Activated CD4-positive, alpha-beta T cell treated with anti-CD3 and anti-CD28 coated beads, Interleukin-2, amount 50 U/mL, for 1 hour (primary cell): ENCODE measurements around the gene IGFN1.
A peak's percentile ranks its signal among the peaks of the same experiment; 100 is the strongest.
"Not testable (repeated sequence)": the region's sequence is repeated elsewhere in the genome, so short reads cannot be mapped to it uniquely, and the experiment has no call there.

ENCODE experiments used
- DNase-seq: peaks from one replicate; pipeline ENCODE4 v3.0.0-alpha.2; 2020

IGFN1 gene

GRCh38 chr1:201251851-201252430 is 61.3 kb downstream of the IGFN1 start:
- no peak for DNase-seq

DNA sequence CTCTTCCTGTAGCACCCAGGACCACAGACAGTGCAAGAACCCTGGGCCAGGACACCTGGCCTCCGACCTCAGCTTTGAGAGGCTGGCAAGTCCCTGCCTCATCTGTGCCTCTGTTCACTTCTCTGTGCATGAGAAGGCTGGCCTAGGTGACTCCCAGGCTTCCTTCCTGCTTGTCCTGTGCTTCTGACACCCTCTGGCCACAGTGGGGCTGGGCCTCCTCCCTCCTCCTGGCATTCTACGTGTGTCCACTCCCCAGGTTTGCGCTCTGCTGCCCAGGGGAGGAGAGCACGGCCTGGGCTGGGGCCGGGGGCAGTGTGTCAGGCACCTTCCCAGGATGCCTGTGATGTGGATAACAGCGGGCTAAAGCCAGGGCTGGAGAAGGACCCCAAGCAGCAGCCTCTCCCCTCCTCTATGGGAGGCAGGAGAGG is 62.3 kb downstream of the IGFN1 start:
- no peak for DNase-seq

- no peak for DNase-seq
These were observed 62.8 kb downstream of the IGFN1 start for GRCh38 chr1:201253411-201253810.

DNA sequence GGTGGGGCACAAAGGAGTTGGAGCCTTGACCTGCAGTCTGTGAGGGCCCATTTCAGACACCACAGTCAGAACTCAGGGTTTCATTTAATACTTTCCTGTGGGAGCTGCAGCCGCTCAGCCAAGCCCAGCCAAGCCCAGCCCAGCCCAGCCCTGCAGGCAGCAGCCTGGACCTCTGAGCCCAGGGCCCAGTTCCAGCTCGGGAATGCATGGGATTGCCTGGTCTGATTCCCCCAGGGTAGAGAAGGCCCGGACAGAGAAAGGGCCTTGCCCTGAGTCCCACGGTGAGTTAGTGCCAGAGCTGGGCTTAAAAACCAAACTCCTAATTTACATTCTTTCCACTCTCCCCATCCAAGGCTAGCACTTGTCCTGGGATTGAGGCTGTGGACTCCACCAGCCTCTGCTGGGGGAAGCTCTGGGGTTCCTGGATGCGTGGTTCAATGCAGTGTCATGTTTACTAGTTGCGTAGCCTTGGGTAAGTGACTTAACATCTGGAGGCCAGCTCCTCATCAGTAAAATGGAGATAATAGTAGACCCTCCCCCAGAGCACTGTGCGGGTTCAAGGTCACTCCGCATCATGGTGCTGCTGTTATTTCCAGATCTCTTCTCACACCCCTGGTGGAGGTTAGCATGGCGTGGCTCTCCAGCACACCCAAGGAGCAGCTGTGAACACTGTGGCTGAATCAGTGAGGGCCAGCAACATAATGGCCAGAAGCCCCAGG is 63.4 kb downstream of the IGFN1 start:
- no peak for DNase-seq

DNA sequence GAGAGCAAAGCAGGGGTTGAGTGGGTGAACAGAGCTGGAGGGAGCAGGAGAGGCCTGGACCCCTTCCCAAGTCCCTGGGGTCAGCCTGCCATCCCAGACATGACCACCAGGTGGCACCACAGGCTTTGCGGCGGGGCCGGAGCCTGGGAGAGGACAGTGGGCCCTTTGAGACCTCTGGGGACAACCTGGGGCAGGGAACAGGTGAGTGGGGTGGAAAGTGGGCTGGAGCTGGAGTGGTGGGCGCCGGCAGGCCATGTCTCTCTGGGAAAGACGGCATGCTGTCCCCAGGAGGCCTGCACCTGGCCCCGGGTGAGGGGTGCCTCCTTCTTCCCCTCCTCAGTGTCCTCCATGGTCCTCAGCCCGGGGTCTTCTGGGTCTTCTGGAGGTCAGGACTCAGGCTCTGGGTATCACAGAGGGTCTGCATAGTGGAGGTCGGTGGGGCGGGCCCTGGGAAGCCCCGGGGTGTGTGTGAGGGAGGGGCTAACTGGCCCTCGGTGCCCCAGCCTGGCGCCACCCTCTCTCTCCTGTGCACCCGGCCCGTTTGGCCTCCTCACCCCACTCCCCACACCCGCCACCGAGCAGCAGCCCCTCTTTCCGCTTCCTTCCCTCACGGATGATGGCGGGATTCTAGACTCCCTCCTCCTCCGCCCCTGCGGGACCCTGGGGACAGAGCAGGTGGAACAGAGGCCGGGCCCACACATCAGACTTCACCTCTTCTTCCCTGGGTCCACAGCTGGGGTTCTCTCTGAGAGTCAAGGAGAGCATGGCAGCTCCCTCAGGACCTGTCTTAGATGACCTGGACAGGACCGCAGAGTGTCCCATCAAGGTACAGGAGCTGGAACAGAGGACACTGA is 64.2 kb downstream of the IGFN1 start:
- DNase-seq = peak; percentile 59

- DNase-seq = no peak
These were observed 65.1 kb downstream of the IGFN1 start for GRCh38 chr1:201255479-201256362.

- not testable (repeated sequence) for DNase-seq
These were observed 67.5 kb downstream of the IGFN1 start for GRCh38 chr1:201258132-201258531.

DNA sequence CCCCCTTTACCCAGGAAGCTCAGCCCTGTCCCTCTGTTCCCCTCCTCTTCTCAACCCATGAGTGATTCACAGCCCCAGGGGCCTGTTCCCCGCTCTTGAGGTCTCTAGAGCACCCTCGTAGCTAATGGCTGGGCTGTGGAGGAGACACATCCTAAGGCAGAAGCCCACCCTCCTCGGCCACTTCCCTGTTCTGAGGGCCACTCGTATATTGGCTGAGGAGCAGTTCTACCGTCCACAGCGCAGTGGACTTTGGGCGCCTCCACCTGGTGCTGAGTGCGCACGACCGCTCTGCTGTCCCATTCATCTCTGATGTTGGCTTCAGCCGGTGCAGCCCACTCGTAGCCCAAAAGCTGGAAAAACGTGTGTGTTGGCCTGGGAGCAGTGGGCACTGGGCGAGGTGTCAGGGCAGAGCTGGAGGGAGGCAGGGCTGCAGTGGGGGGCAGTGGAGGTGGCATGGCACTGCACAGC is 68.2 kb downstream of the IGFN1 start:
- no peak for DNase-seq

GRCh38 chr1:201259476-201260235 is 69.0 kb downstream of the IGFN1 start:
- no peak for DNase-seq

DNA sequence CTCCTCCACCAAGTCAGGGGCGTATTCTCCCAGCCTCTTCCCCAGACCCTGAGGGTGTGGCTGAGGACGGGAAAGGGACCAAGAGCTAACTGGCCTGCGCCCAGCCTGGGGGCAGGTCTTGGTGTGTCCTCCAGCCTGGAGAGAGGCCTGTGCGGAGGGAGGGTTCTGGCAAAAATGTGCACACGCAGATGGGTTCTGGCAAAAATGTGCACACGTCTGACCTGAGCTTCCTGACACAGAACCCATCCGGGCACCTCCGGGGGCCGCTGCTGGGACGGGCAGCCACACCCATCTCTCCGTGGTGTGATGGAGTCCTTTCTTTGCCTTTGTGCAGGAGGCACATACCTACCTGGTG is 69.6 kb downstream of the IGFN1 start:
- DNase-seq = no peak

DNA sequence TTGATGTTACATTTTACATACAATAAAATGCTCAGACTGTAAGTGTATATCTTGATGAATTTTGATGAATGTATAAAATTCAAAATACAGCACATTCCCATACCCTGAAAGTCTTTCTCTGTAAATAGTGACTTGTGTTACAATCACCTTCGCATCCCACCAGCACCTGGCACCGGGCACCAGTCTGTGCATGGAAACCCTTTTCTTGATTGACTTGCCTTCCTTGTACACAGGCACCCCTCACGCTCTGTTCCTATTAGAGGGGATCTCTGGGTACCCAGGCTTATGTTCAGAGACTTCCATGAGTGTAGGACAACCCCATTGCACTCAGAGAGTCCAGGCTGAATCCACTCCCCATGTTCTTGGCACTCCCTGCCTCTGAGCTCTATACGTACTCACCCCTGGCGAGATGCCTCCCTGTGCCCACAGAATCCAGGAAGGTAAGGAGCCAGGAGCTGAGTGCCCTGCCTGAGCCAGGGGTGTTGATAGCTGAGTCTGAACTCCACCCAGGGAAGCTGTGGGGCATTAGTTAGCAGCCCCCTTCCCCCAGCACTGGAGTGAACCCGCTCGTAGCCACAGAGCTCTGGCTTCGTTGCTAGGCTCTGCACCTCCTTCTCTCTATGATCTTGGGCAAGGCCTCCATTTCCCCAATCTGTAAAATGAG is 70.2 kb downstream of the IGFN1 start:
- DNase-seq = no peak

DNA sequence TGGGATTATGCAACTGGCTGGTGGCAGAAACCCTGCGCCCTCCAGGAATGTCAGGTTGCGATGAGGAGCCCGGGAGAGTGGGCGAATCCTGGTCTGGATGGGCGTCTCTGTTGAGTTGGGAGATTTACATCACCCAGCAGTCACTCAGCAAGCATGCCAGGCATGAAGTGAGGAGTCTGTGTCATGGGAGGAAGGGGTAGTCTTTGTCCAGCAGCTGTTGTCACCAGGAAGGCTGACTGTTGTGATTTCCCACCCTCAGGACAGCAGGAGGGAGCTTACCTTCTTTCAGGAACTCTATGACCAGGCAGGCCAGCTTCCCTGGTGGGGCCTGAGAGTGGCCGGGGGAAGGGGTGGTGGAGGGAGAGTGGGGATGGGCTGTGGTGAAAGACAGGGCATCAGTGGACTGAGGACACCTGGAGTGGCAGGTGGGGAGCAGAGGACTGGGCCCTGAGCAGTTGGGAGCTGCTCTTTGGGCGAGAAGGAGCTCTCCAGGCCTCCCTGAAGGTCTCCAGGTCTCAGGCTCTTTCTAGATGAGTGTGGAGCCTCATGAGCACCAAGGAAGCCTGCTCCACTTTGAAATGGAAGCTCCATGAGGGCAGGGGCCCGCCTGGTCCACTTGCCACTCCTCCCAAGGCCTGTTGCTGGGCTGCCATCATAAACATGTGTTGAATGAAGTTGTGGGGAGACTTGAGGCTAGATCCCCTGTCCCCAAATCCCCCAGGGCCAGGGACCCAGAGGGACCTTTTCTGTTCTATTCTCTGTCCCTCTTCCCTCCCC is 71.3 kb downstream of the IGFN1 start:
- no peak for DNase-seq

GRCh38 chr1:201262963-201263608 is 72.5 kb downstream of the IGFN1 start:
- DNase-seq = no peak

DNA sequence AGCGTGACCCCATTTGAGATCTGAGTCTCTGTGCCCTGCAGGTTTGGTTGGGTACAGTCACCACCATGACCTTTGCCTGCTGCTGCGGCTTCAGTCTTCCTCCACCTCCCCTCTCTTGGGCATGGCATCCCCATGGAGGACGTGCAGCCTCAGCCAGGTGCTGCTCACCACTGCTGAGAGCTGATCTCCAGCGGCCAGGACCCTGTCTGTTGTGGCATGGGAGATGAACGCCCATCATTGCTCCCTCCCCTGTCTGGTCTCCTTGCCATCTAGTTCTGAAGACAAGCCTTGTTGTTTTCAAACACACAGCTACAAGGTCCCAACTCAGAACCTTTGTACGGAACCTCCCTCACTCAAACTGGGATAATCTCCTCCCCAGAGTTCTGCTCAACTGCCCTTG is 73.4 kb downstream of the IGFN1 start:
- no peak for DNase-seq

DNA sequence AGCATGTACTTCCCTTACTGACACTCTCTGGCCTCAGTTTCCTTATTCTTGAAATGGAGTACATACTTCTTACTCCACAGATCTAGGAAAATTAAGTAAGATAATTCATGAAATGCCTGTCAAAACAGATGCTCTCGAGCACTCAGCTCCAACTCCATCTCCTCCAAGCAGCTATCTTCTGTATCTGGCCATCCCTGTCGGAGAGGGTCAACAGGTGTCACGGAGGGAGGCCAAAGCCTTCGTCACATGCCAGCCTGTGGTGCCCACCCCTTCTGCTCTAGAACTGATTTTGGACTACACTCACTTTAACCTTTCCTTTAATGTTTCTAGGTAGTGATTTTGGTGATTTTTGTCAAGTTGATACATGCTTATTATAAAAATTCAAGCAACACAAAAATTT is 73.9 kb downstream of the IGFN1 start:
- DNase-seq = no peak

- DNase-seq = no peak
These were observed 75.1 kb downstream of the IGFN1 start for GRCh38 chr1:201265756-201266155.

DNA sequence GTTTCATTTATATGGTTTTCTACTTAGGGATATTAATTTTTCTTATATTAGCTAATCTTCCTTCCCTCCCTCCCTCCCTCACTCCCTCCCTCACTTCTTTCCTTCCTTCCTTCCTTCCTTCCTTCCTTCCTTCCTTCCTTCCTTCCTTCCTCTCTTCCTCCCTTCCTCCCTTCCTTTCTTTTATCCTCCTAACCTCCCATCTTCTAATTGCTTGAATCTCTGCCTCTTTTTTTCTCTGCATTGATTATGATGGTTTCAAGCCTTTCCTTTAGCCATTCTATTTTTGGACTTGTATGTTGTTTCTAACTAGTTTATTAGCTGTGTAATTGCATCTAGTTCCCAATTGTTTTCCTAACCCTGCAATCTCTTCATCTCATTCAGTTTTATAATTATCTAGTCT is 75.7 kb downstream of the IGFN1 start:
- DNase-seq = no peak

DNA sequence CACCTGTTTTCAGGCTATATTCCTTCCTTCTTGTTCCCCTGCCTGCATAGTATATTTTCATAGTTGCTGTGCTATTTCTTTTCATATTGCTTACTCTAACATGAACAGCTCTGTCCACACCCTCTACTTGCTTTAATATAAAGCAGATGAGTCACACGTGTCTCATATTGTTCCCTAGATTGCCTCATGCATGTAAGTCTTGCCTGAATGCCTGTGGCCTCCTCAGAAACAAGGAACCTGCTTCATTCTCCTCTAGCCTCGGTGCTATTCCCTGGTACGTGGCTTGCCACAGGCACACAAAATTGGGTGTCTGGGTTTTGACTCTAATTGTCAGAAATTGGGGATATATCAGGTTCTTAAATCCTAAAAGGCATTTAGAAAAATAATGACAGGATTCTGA is 76.2 kb downstream of the IGFN1 start:
- no peak for DNase-seq

DNA sequence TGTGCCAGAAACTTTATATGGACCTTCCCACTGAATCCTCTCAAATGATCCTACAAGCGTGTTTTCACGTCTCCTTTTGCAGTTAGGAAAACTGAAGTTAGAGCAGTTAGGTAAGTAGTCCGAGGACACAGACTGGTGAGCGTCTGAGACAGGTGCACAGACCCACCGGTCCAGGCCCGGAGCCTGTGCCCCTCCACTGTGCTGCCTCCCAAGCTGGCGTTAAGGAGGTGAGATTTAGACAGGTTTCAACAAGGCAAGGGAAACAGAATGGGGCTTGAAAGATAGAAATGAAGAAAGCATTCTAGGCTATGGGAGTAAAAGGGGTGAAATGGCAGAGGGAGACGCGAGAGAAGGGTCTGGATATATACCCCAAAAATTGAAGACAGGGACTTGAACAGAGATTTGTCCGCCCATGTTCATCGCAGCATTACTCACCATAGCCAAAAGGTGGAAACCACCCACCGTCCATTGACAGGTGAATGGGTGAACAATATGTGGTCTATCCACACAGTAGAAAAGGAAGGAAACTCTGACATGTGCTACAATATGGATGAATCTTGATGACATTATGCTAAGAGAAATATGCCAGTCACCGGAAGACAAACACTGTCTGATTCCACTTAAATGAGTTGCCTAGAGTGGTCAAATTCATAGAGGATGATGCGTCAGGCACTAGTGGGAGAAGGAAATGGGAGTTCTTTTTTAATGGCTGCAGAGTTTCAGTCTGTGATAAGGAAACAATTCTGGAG is 77.0 kb downstream of the IGFN1 start:
- no peak for DNase-seq
